Measurements from ENCODE around the gene HIVEP1. TPM values are rescaled to one million over a fixed set of nuclear protein-coding genes. Genes with fewer than 3 reads are reported as not detected.

HIVEP1 gene
- polyA plus RNA-seq, 1 of the 3 experiments (the other 2 are of a cell fraction) = 7.7 TPM

GRCh38 chr6:12163149-12163548 is 151.0 kb downstream of the HIVEP1 start:
- Histone ChIP-seq H2AFZ (ENCODE audit: low read depth) (no peak overlapping the region), H3K79me2 (ENCODE audit: insufficient read depth) (no peaks in the 10 kb centered on the region), H3K4me1 (ENCODE audit: control insufficient read depth in 1 of 2, insufficient read depth in 2 of 2, low read depth in 1 of 2, low read length in 1 of 2) (no peaks in the 10 kb centered on the region; a peak in 1 of 4 replicates), H3K9me3 (no peaks in the 10 kb centered on the region), H3F3A (replicated peaks; ENCODE audit: insufficient read depth) (peaks cover 5% of the 10 kb centered on the region), H3K36me3 (replicated peaks in 1 of 2; ENCODE audit: control insufficient read depth in 1 of 2, insufficient read depth in 2 of 2, low read length in 1 of 2) (peaks cover 22 to 38% of the 10 kb centered on the region in 2 experiments), H3K9ac (no peak overlapping the region), H4K20me1 (ENCODE audit: insufficient read depth) (no peaks in the 10 kb centered on the region), H3K9me2 (no peaks in the 10 kb centered on the region), H3K4me3 (ENCODE audit: low read depth in 2 of 2, low read length in 1 of 2) (no peak overlapping the region), H3K27me3 (ENCODE audit: insufficient read depth) (no peaks in the 10 kb centered on the region), H3K4me2 (no peak overlapping the region), H3K27ac (ENCODE audit: low read depth in 2 of 2, low read length in 1 of 2) (no peak overlapping the region)
- no peak for DNase-seq
- TF ChIP-seq SMC3 (IDR thresholded peaks at IDR 0.05; ENCODE audit: low read depth, low read length) (no peak), CTCF (IDR thresholded peaks at IDR 0.05) (no peak), CHD2 (IDR thresholded peaks at IDR 0.05; ENCODE audit: low read length, partially characterized antibody) (no peak), RXRA (IDR thresholded peaks at IDR 0.05; ENCODE audit: borderline replicate concordance, low read depth) (no peak), RFX5 (IDR thresholded peaks at IDR 0.05; ENCODE audit: low read length) (no peak), JUND (IDR thresholded peaks at IDR 0.05) (no peak), EP300 (IDR thresholded peaks at IDR 0.05; ENCODE audit: borderline replicate concordance in 1 of 2, low read depth in 1 of 2, low read length in 1 of 2) (no peak), GATA2 (CRISPR knock-in tag; IDR thresholded peaks at IDR 0.05) (no peak), FOXJ3 (CRISPR knock-in tag; IDR thresholded peaks at IDR 0.05) (no peak), MXI1 (IDR thresholded peaks at IDR 0.05; ENCODE audit: low read depth, low read length) (no peak), SIN3A (IDR thresholded peaks at IDR 0.05; ENCODE audit: borderline replicate concordance, low read depth, low read length) (no peak), MEF2A (IDR thresholded peaks at IDR 0.05; ENCODE audit: borderline replicate concordance, low read depth) (no peak), YY1 (IDR thresholded peaks at IDR 0.05; ENCODE audit: low read depth) (no peak), POLR2AphosphoS5 (IDR thresholded peaks at IDR 0.05; ENCODE audit: low read depth, low read length) (no peak), NRF1 (IDR thresholded peaks at IDR 0.05; ENCODE audit: low read depth, low read length) (no peak), GABPA (IDR thresholded peaks at IDR 0.05; ENCODE audit: low read depth) (no peak), FOSL2 (IDR thresholded peaks at IDR 0.05; ENCODE audit: borderline replicate concordance, low read depth) (no peak)
- TF ChIP-seq, protein P1, sequence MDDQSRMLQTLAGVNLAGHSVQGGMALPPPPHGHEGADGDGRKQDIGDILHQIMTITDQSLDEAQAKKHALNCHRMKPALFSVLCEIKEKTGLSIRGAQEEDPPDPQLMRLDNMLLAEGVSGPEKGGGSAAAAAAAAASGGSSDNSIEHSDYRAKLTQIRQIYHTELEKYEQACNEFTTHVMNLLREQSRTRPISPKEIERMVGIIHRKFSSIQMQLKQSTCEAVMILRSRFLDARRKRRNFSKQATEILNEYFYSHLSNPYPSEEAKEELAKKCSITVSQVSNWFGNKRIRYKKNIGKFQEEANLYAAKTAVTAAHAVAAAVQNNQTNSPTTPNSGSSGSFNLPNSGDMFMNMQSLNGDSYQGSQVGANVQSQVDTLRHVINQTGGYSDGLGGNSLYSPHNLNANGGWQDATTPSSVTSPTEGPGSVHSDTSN (IDR thresholded peaks at IDR 0.05) = no peak
- TF ChIP-seq, protein P2, sequence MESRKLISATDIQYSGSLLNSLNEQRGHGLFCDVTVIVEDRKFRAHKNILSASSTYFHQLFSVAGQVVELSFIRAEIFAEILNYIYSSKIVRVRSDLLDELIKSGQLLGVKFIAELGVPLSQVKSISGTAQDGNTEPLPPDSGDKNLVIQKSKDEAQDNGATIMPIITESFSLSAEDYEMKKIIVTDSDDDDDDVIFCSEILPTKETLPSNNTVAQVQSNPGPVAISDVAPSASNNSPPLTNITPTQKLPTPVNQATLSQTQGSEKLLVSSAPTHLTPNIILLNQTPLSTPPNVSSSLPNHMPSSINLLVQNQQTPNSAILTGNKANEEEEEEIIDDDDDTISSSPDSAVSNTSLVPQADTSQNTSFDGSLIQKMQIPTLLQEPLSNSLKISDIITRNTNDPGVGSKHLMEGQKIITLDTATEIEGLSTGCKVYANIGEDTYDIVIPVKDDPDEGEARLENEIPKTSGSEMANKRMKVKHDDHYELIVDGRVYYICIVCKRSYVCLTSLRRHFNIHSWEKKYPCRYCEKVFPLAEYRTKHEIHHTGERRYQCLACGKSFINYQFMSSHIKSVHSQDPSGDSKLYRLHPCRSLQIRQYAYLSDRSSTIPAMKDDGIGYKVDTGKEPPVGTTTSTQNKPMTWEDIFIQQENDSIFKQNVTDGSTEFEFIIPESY (IDR thresholded peaks at IDR 0.05; ENCODE audit: borderline replicate concordance, low read depth) = no peak
- POLR2A ChIA-PET = no interaction called here
- 90% methylated on average over 3 of the region's 3 CpGs for WGBS (ENCODE audit: low lambda C conversion rate)
- CTCF ChIA-PET = no interaction called here

Data from SK-N-SH (cell line).